T-helper 17 cell (primary cell): ENCODE data around the gene FSTL1. TPM values are rescaled to one million over a fixed set of nuclear protein-coding genes. Genes with fewer than 3 reads are reported as not detected.

ENCODE experiments used
- ATAC-seq: fragments of 150-1000 bp; cut with Tn5 transposase; 2 replicates; pipeline ENCODE4 v1.10.0; 2021; ENCODE audit warnings: mild to moderate bottlenecking, moderate library complexity
- DNase-seq, 3 donors: peaks; one replicate each; pipeline versions ENCODE4 v3.0.0 to v3.0.0-alpha.2; 2020 to 2021
- H3K9me3 ChIP-seq: one replicate; pipeline ENCODE4 v1.7.0; 2013; ENCODE audit warnings: low read length, mild to moderate bottlenecking; ENCODE audit not compliant: control insufficient read depth, poor library complexity, severe bottlenecking
- H3K27ac Mint-ChIP-seq: one replicate; pipeline ENCODE4 v1.8.0; 2022; ENCODE audit warnings: mild to moderate bottlenecking, moderate library complexity, mixed read lengths
- H3K27me3 Mint-ChIP-seq: one replicate; pipeline ENCODE4 v1.8.0; 2022; ENCODE audit warnings: mixed read lengths
- H3K36me3 Mint-ChIP-seq: one replicate; pipeline ENCODE4 v1.8.0; 2022; ENCODE audit warnings: low read depth, mixed read lengths
- H3K4me1 Mint-ChIP-seq: one replicate; pipeline ENCODE4 v1.8.0; 2022; ENCODE audit warnings: mild to moderate bottlenecking, mixed read lengths
- H3K4me3 Mint-ChIP-seq: one replicate; pipeline ENCODE4 v1.8.0; 2022; ENCODE audit warnings: mild to moderate bottlenecking, moderate library complexity, mixed read lengths
- total RNA-seq, 4 donors: library from RNA in 2 of 4; stranded (reverse) in 2 of 4; gene quantifications; one replicate each; pipeline ENCODE4 v1.2.3 and lab custom pipeline; 2022 to 2026

The FSTL1 gene
- total RNA-seq, 2 donors from 2014 or later: 1.1 to 17.4 TPM

DNA sequence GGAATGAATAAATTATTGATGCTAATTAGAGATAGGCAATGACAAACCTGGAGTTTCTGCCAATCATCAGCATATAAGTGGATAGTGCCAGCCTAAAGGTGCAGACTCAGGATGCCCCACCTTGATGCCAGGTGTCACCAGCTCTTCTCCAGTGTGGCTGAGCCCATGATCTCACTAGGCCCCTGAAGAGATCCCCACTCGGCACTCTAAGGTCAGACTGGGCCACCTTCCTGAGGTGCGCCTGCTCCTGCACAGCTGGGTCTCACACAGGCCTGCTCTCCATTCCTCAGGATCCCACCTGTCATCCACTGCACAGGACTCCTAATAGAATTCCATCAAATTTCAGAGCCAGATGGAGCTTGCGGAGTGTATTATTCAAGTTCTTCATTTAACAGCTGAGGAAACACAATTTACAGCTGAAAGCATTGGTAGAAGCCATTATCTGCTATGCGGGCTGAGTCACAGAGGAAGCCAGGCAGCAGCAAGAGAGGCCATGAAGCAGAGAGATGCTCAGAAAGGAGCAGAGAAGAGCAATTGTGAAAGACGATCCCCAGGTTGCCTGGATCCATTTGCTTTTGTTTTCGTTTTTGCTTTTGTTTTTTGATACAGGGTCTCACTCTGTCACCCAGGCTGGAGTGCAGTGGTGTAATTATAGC lies 25.1 kb upstream of the FSTL1 start:
- peaks cover 3% of the 10 kb centered on the region for H3K36me3 Mint-ChIP-seq
- no peaks in the 10 kb centered on the region for H3K9me3 ChIP-seq
- no peak overlapping the region for H3K4me3 Mint-ChIP-seq
- H3K4me1 Mint-ChIP-seq: no peaks in the 10 kb centered on the region
- ATAC-seq: no peak
- DNase-seq: no peak
- H3K27ac Mint-ChIP-seq: no peak overlapping the region
- peaks cover 60% of the 10 kb centered on the region for H3K27me3 Mint-ChIP-seq

DNA sequence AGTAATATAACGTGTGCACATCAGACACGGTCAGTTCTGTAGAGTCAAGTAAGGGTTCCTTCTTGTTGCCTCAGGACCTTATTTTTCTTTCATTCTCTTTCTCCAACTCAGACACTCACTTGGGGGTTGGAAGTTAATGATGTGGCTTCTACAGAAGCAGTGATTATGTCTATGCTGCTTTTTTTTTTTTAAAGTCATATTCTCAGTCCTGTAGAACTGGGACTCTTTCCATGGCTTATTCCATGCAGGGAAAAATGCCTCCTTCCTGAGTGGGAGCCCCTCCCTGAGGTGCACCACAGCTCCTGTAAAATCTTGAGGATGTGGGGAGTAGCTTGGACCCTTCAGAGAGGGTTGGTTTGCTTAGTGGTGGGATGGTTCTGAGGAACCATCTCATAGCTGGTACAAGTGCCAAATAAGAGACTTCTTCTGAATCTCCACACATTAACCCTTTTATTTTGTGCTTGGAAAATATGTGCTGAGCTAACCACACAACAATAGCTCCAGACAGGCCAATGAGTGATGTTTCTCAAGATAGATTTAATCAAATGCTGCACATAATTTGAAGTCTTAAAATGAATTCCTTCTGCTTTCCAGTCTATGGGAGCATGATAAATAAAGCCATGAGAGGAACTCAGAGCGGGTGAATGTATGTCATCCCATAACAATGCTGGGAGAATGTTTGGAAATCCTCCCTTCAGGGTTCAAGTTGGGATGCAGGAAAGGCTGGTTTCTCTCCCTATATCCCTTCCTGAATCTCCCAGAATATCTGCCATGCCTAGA lies 23.3 kb upstream of the FSTL1 start:
- ATAC-seq: no peak
- no peak for DNase-seq
- Mint-ChIP-seq H3K4me1 (no peaks in the 10 kb centered on the region), H3K27me3 (peaks cover 60% of the 10 kb centered on the region), H3K36me3 (peaks cover 3% of the 10 kb centered on the region), H3K27ac (no peak overlapping the region), H3K4me3 (no peak overlapping the region)
- H3K9me3 ChIP-seq: no peaks in the 10 kb centered on the region

DNA sequence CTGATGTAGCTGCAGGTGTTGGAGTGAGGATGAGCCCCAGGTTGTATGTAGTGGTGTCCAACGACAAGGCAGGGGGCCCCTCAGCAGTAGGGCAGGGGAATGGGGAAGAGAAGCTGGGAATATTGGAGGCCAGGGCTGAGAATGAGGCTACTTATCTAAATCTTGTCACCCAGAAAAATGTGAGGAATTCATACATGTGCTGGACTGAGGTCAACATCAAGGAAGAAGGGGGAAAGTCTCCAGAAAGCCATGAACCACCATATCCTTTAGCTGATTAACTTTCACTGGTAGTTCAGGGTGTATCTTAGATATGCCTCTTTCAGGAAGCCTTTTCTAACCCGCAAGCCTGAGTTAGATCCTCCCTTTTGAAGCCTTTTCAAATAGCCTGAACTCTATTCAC lies 22.6 kb upstream of the FSTL1 start:
- peaks cover 63% of the 10 kb centered on the region for H3K27me3 Mint-ChIP-seq
- H3K4me1 Mint-ChIP-seq: no peaks in the 10 kb centered on the region
- H3K27ac Mint-ChIP-seq: no peak overlapping the region
- H3K36me3 Mint-ChIP-seq: peaks cover 3% of the 10 kb centered on the region
- ATAC-seq: no peak
- DNase-seq: no peak
- no peak overlapping the region for H3K4me3 Mint-ChIP-seq
- no peaks in the 10 kb centered on the region for H3K9me3 ChIP-seq

DNA sequence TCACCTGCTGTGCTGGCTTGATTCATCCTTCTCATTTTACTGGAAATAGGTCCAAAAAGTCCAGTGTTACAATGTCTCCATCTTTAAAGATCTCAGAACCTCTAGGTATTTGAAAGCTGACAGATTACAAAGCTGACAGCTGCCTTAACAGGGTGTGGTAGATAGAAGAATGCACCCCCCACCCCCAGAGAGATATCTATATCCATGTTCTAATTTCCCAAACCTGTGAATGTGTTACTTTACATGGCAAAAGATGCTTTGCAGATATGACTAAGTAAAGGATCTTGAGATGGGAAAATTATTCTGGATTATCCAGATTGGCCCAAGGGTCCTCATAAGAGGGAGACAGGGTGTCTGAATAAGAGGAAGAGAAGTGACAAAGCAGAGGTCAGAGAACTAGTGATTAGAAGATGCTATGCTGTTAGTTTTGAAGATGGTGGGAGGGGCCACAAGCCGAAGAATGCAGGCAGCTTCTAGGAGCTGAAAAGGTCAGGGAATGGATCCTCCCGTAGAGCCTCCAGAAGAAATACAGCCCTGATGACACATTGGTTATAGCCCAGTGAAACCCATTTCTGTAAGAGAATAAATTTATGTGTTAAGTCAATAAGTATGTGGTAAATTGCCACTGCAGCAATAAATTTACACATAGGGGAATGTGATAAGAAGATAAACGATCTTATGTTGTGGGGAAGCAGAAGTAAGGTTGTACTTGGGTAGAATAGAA lies 21.5 kb upstream of the FSTL1 start:
- Mint-ChIP-seq H3K27me3 (peaks cover 65% of the 10 kb centered on the region), H3K27ac (no peak overlapping the region), H3K36me3 (peaks cover 5% of the 10 kb centered on the region), H3K4me1 (no peaks in the 10 kb centered on the region), H3K4me3 (no peak overlapping the region)
- DNase-seq (no peak), ATAC-seq (no peak)
- no peaks in the 10 kb centered on the region for H3K9me3 ChIP-seq

DNA sequence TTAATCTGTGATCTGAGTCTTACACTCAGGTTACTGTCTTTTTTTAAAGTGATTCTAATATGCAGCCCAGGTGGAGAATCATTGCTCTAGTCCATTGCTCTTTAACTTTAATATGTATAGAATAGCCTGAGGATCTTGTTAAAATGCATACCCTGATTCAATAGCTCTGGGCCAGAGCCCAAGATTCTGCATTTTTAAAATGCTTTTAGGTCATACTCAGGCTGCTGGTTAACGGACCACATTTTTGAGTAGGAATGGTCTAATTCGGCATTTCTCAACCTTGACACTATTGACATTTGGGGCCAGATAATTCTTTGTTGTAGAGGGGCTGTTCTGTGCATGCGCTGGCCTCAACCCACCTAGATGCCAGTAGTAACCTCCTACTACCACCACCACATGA lies 20.9 kb upstream of the FSTL1 start:
- Mint-ChIP-seq H3K36me3 (peaks cover 5% of the 10 kb centered on the region), H3K4me3 (no peak overlapping the region), H3K27me3 (peaks cover 60% of the 10 kb centered on the region), H3K27ac (no peak overlapping the region), H3K4me1 (no peaks in the 10 kb centered on the region)
- ATAC-seq: no peak
- DNase-seq: no peak
- H3K9me3 ChIP-seq: no peaks in the 10 kb centered on the region

DNA sequence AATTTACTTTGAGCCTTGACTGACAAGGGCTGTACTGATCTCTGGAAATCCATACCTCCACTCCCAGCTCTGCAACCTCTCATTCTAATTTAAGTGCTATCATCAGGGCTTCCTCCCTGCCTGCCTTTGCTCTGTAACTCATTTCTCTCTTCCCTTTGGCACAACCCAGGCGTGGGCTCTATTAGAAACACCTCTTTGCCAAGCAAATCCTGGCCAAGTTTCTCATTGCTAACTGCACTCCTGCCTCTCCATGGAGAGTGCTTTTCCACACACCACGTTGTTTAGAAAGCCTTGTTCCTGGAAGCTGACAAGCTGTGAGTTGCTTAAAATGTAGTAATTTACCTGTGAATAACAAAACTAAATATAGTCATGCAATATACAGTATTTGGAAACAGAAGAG lies 20.1 kb upstream of the FSTL1 start:
- ATAC-seq: no peak
- Mint-ChIP-seq H3K27me3 (peaks cover 52% of the 10 kb centered on the region), H3K4me3 (no peak overlapping the region), H3K36me3 (peaks cover 5% of the 10 kb centered on the region), H3K27ac (no peak overlapping the region), H3K4me1 (no peaks in the 10 kb centered on the region)
- no peaks in the 10 kb centered on the region for H3K9me3 ChIP-seq
- no peak for DNase-seq

DNA sequence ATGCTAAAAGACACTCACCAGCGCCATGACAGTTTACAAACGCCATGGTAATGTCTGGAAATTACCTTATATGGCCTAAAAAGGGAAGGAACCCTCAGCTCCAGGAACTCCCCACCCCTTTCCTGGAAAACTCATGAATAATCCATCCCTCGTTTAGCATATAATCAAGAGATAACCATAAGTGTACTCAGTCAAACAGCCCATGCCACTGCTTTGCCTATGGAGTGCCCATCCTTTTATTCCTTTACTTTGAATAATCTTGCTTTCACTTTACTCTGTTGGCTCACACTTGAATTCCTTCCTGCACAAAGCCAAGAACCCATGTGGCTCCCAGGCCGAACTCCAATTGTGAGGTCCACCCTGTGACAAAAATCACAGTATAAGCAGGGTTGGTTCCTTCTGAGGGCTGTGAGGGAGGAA lies 19.1 kb upstream of the FSTL1 start:
- no peaks in the 10 kb centered on the region for H3K9me3 ChIP-seq
- Mint-ChIP-seq H3K36me3 (peaks cover 5% of the 10 kb centered on the region), H3K4me1 (no peaks in the 10 kb centered on the region), H3K27ac (no peak overlapping the region), H3K27me3 (peaks cover 45% of the 10 kb centered on the region), H3K4me3 (no peak overlapping the region)
- DNase-seq: no peak
- ATAC-seq: no peak

DNA sequence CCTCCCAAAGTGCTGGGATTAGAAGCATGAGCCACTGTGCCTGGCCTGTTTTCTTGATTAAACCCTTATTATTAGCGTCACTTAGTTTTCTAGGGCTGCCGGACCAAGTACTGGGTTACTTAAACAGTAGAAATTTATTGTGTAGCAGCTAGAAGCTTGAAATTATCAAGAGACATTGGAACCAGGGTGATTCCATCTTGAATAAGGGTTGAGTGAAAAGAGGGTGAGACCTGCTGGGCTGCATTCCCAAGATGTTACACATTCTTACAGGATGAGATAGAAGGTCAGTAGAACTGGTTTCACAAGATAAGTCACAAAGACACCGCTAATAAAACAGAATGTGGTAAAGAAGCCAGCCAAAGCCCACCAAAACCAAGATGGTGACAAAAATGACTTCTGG lies 18.6 kb upstream of the FSTL1 start:
- no peaks in the 10 kb centered on the region for H3K4me1 Mint-ChIP-seq
- DNase-seq: no peak

DNA sequence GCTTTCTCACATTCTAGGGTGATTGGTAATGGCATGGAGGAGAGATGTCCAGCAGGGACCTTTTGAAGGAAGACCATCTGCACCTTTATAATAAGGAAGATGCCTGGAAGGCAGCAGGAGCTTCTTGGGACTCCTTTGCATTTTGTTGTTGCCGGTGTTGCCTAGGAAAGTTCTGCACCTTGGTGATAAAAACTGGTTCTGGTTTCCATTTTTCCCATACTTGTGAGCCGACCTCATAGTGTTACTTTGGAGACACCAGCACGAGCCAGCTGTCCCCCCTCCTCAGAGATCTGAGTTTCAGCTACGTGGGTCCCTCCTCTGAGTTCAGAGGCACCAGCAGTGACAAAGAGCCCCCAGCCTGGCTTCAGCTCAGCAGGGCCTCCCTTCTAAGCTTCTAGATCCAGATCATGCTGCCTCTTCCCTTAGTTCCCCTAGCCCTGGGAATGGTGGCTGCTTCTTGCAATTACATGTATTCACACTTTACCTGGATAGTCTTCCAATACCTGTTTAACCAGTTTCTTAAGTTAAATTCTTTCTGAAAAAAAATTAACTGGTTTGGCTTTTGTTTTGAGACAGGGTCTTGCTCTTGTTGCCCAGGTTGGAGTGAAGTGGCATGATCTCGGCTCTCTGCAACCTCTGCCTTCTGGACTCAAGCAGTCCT lies 18.0 kb upstream of the FSTL1 start:
- H3K4me3 Mint-ChIP-seq: no peak overlapping the region
- H3K4me1 Mint-ChIP-seq: no peaks in the 10 kb centered on the region
- no peaks in the 10 kb centered on the region for H3K9me3 ChIP-seq
- DNase-seq: no peak
- peaks cover 2% of the 10 kb centered on the region for H3K36me3 Mint-ChIP-seq
- ATAC-seq: no peak
- H3K27ac Mint-ChIP-seq: no peak overlapping the region
- peaks cover 39% of the 10 kb centered on the region for H3K27me3 Mint-ChIP-seq

More for the DNA sequence above, 18.6 kb upstream of the FSTL1 start:
- ATAC-seq: no peak
- Mint-ChIP-seq H3K4me3 (no peak overlapping the region), H3K27ac (no peak overlapping the region), H3K36me3 (peaks cover 2% of the 10 kb centered on the region), H3K27me3 (peaks cover 45% of the 10 kb centered on the region)
- H3K9me3 ChIP-seq: no peaks in the 10 kb centered on the region

DNA sequence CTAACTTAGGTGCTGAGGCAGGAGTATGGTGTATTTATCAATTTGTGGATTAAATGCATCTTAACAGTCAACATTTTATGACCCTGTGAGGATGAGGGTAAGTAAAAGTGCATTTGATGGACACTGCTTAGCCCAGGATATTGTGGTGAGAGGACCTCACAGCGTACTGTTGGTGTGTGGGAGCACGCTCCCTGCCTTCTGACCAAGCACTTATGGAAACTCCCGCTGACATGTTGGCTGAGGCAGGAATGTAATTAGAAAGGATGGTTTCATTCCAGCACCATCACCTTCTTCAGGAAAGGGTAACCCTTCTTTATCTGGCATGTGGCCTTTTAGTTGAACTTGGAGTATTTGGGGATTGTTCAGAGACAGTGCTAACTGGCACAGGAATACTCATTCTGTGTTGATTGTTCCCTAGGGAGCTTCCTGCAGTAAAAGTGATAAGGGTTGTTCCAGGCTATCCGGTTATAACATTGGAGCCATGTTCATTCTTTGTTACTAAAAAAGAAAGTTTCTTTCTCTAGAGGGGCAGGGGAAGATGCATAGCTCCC lies 11.7 kb upstream of the FSTL1 start:
- ATAC-seq: no peak

DNA sequence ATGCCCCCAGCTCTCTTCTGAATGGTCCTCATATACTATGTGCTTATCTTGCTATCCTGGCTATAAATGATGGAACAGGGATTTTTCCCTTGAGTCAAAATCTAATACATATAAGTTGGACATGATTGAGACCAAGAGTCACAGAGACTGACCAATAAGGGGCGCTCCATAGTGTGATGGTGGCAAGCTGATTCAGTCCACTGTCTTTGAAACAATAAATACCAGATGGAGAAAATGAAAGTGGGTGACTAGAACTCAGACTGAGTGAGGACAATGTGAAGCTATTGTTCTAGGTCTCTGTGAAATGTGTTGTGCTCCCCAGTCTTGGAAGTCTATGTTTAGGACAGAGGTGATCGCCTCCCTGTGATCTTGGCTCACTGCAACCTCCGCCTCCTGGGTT lies 10.6 kb upstream of the FSTL1 start:
- Mint-ChIP-seq H3K27ac (no peak overlapping the region), H3K4me3 (no peak overlapping the region)

More for the DNA sequence above, 11.7 kb upstream of the FSTL1 start:
- Mint-ChIP-seq H3K27ac (no peak overlapping the region), H3K36me3 (no peaks in the 10 kb centered on the region), H3K27me3 (peaks cover 33% of the 10 kb centered on the region), H3K4me1 (no peaks in the 10 kb centered on the region), H3K4me3 (no peak overlapping the region)
- no peak for DNase-seq
- peaks cover 3% of the 10 kb centered on the region for H3K9me3 ChIP-seq

DNA sequence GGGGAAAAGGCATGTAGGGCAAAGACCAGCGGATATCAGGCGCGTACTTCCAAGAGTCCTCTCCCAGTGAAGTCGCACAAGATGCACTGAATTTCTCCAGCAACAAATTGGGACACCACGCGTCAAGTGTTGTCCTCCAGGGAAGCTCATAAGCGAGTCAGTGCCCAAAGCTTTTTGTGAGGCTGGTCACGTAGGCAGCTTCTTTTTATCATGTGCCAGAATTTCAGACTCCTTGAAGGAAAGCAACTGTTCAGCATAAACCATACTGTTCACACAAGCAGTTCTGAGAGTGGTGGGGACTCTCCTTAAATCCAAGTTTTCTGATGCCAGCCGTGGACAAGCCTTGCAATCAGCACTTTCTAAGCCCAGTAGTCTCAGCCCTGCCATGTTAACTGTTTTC lies 10.1 kb upstream of the FSTL1 start:
- H3K27ac Mint-ChIP-seq: no peak overlapping the region
- no peak for DNase-seq
- H3K4me3 Mint-ChIP-seq: no peak overlapping the region
- no peaks in the 10 kb centered on the region for H3K4me1 Mint-ChIP-seq
- ATAC-seq: no peak
- H3K9me3 ChIP-seq: peaks cover 3% of the 10 kb centered on the region
- no peaks in the 10 kb centered on the region for H3K36me3 Mint-ChIP-seq
- H3K27me3 Mint-ChIP-seq: peaks cover 37% of the 10 kb centered on the region

More for the DNA sequence above, 10.6 kb upstream of the FSTL1 start:
- no peak for ATAC-seq
- DNase-seq: no peak
- H3K27me3 Mint-ChIP-seq: peaks cover 33% of the 10 kb centered on the region
- no peaks in the 10 kb centered on the region for H3K4me1 Mint-ChIP-seq
- H3K9me3 ChIP-seq: peaks cover 3% of the 10 kb centered on the region
- H3K36me3 Mint-ChIP-seq: no peaks in the 10 kb centered on the region
